DND-41 (cell line): Measurements from ENCODE around the gene SEC16B.

ENCODE experiments used
- CTCF ChIP-seq: IDR thresholded peaks from 2 replicates; pipeline ENCODE4 v1.5.1; 2012; ENCODE audit warnings: borderline replicate concordance, low read length, moderate library complexity, mild to moderate bottlenecking; ENCODE audit not compliant: poor library complexity, severe bottlenecking; ENCODE audit errors: extremely low read depth
- EZH2 ChIP-seq: IDR thresholded peaks from 3 replicates; pipeline ENCODE4 v1.6.1; 2012; ENCODE audit warnings: borderline replicate concordance, low read depth, mild to moderate bottlenecking, moderate library complexity, low read length, inconsistent platforms; ENCODE audit not compliant: severe bottlenecking

- no peak for TF ChIP-seq CTCF
- TF ChIP-seq EZH2: no peak
These were observed 5.5 kb downstream of the SEC16B start for GRCh38 chr1:177964336-177964735.
